T47D (cell line): ENCODE results near the gene MYO7A.
A peak's percentile ranks its signal among the peaks of the same experiment; 100 is the strongest.

ENCODE experiments used
- DNase-seq, 2 experiments: peaks; one replicate each; pipeline versions ENCODE4 v3.0.0 to v3.0.0-alpha.2; 2011 to 2012; ENCODE audit warnings: low read depth in 1 of 2, low spot score in 1 of 2
- JUND ChIP-seq: IDR thresholded peaks from 2 replicates; pipeline ENCODE4 v1.6.1; 2012; ENCODE audit warnings: low read depth
- in situ Hi-C: cut with HindIII; loops from 2 replicates; pipeline ENCODE4 v1.10.0; 2016; ENCODE audit warnings: low sequenced_read_pairs, low pct_unique_long_range_greater_than_20kb

The MYO7A gene

GRCh38 chr11:77109236-77110019, 18.6 kb upstream of the MYO7A start:
- no peak for TF ChIP-seq JUND
- DNase-seq: no peak
- in situ Hi-C loops: no loop called here

GRCh38 chr11:77110836-77111235, 17.2 kb upstream of the MYO7A start:
- TF ChIP-seq JUND: no peak
- in situ Hi-C loops: no loop called here
- DNase-seq: no peak

GRCh38 chr11:77111277-77111676, 16.8 kb upstream of the MYO7A start:
- in situ Hi-C loops: no loop called here
- no peak for DNase-seq

GRCh38 chr11:77111946-77112345, 16.1 kb upstream of the MYO7A start:
- TF ChIP-seq JUND: no peak
- in situ Hi-C loops: no loop called here
- DNase-seq: no peak

More at GRCh38 chr11:77111277-77111676, 16.8 kb upstream of the MYO7A start:
- TF ChIP-seq JUND: no peak

- in situ Hi-C loops: no loop called here
- no peak for DNase-seq
- no peak for TF ChIP-seq JUND
These were observed 15.2 kb upstream of the MYO7A start for GRCh38 chr11:77112641-77113381.

GRCh38 chr11:77113382-77114088, 14.5 kb upstream of the MYO7A start:
- DNase-seq: peak; percentile 69 to 88
- in situ Hi-C loops: no loop called here
- TF ChIP-seq JUND: no peak

- in situ Hi-C loops: no loop called here
- TF ChIP-seq JUND: no peak
- DNase-seq: no peak
These were observed 14.0 kb upstream of the MYO7A start for GRCh38 chr11:77114089-77114463.

GRCh38 chr11:77115181-77115611, 12.8 kb upstream of the MYO7A start:
- in situ Hi-C loops: no loop called here
- no peak for TF ChIP-seq JUND
- peak; percentile 40 to 66 for DNase-seq

GRCh38 chr11:77115956-77116355, 12.1 kb upstream of the MYO7A start:
- no peak for TF ChIP-seq JUND
- DNase-seq: no peak

GRCh38 chr11:77117492-77117891, 10.6 kb upstream of the MYO7A start:
- in situ Hi-C loops: no loop called here
- no peak for TF ChIP-seq JUND
- no peak for DNase-seq

More at GRCh38 chr11:77115956-77116355, 12.1 kb upstream of the MYO7A start:
- in situ Hi-C loops: no loop called here

GRCh38 chr11:77118086-77118485, 10.0 kb upstream of the MYO7A start:
- in situ Hi-C loops: no loop called here
- no peak for DNase-seq
- no peak for TF ChIP-seq JUND

- in situ Hi-C loops: no loop called here
These were observed 9.1 kb upstream of the MYO7A start for GRCh38 chr11:77118971-77119370.

GRCh38 chr11:77119531-77119936, 8.5 kb upstream of the MYO7A start:
- DNase-seq: no peak
- in situ Hi-C loops: no loop called here
- no peak for TF ChIP-seq JUND

More at GRCh38 chr11:77118971-77119370, 9.1 kb upstream of the MYO7A start:
- DNase-seq: no peak
- TF ChIP-seq JUND: no peak
